ENCODE data around the gene HHATL. TPM values are rescaled to one million over a fixed set of nuclear protein-coding genes. Genes with fewer than 3 reads are reported as not detected.

Gene HHATL
- total RNA-seq, 1 donor from 2014 or later: not detected

DNA sequence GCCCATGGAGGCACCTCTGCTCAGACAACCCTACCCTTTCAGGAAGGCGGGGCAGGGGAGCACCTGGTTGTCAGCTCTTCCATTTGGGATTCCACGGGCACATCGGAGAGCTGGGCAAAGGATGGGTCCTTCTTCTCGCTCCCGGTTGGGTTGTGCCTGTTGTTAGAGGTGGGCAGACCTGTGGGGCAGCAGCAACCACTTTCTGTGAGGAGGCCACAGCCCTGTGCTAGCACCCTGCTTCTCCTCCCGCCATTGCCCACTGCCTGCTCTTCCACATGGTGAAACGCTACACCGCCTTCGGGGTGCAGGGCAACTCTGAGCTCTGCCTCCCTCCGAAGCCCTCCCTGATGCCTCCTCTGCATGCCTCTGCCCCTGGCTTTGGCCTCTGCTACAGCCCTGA, 7.0 kb upstream of the HHATL start:
- FAIRE-seq (no peak), DNase-seq (ENCODE audit: low read depth) (no peak)
- no peak overlapping the region for H2AFZ ChIP-seq (ENCODE audit: low read depth, low read length)
- H3K9me3 Mint-ChIP-seq (ENCODE audit: unreplicated experiment): no peaks in the 10 kb centered on the region
- no peak for TF ChIP-seq EZH2 (IDR thresholded peaks at IDR 0.05; ENCODE audit: insufficient read depth, low read length)
- TF ChIP-seq, protein P1, sequence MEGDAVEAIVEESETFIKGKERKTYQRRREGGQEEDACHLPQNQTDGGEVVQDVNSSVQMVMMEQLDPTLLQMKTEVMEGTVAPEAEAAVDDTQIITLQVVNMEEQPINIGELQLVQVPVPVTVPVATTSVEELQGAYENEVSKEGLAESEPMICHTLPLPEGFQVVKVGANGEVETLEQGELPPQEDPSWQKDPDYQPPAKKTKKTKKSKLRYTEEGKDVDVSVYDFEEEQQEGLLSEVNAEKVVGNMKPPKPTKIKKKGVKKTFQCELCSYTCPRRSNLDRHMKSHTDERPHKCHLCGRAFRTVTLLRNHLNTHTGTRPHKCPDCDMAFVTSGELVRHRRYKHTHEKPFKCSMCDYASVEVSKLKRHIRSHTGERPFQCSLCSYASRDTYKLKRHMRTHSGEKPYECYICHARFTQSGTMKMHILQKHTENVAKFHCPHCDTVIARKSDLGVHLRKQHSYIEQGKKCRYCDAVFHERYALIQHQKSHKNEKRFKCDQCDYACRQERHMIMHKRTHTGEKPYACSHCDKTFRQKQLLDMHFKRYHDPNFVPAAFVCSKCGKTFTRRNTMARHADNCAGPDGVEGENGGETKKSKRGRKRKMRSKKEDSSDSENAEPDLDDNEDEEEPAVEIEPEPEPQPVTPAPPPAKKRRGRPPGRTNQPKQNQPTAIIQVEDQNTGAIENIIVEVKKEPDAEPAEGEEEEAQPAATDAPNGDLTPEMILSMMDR (IDR thresholded peaks at IDR 0.05; ENCODE audit: insufficient read depth, low read depth, low read length): no peak
- H3K4me3 Mint-ChIP-seq (ENCODE audit: unreplicated experiment): no peak overlapping the region
- no peak overlapping the region for H3K27ac ChIP-seq (ENCODE audit: low read depth, low read length)
- no peaks in the 10 kb centered on the region for H3K36me3 ChIP-seq (ENCODE audit: insufficient read depth, low read length)
- peaks cover 3% of the 10 kb centered on the region for H3K27me3 ChIP-seq (ENCODE audit: insufficient read depth, low read length)
- H3K4me2 ChIP-seq (ENCODE audit: low read length): no peak overlapping the region
- no peak overlapping the region for H3K4me3 ChIP-seq (ENCODE audit: insufficient read depth, low read depth, low read length)
- H3K27me3 Mint-ChIP-seq (ENCODE audit: low read depth, unreplicated experiment): peaks cover 41% of the 10 kb centered on the region
- no peaks in the 10 kb centered on the region for H3K4me1 ChIP-seq (ENCODE audit: insufficient read depth, low read length)
- H3K9me3 ChIP-seq (ENCODE audit: insufficient read depth, low read depth, low read length): no peaks in the 10 kb centered on the region
- no peaks in the 10 kb centered on the region for H3K36me3 Mint-ChIP-seq (ENCODE audit: low read depth, unreplicated experiment)
- no peak overlapping the region for H3K27ac Mint-ChIP-seq (ENCODE audit: unreplicated experiment)
- H3K9ac ChIP-seq (ENCODE audit: low read length): no peak overlapping the region
- H4K20me1 ChIP-seq (ENCODE audit: insufficient read depth, low read length): no peaks in the 10 kb centered on the region
- no peaks in the 10 kb centered on the region for H3K79me2 ChIP-seq (ENCODE audit: insufficient read depth, low read length)
- H3K4me1 Mint-ChIP-seq (ENCODE audit: low read depth, unreplicated experiment): no peaks in the 10 kb centered on the region

DNA sequence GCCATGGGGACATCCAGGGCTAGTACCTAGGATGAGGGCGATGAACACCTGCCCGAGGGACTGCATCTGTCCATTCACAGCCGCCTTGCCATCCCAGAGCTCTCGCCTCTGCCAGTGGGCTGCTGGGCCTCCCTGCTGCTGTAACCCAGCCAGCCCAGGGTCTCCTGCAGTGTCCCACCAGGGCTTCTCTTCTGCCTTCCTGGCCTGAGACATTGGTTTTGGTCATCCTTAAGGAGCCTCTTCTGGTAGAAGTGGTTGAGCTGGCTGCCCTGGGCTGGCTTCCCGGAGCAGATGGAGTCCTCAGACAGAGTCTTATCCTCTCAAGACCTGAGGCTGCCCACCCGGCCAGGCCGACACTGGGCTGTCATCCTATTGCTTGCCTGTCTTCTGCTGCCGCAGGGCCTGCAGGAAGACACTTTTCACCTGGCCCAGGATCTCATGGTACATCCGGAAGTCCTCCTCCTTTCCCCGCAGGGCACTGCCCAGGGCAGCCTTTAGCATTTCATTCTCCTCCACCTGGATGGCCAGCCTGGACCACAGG, 6.1 kb upstream of the HHATL start:
- H3K79me2 ChIP-seq (ENCODE audit: insufficient read depth, low read length): no peaks in the 10 kb centered on the region
- H3K27me3 Mint-ChIP-seq (ENCODE audit: low read depth, unreplicated experiment): peaks cover 45% of the 10 kb centered on the region
- no peak overlapping the region for H2AFZ ChIP-seq (ENCODE audit: low read depth, low read length)
- no peak overlapping the region for H3K9ac ChIP-seq (ENCODE audit: low read length)
- no peaks in the 10 kb centered on the region for H3K36me3 ChIP-seq (ENCODE audit: insufficient read depth, low read length)
- DNase-seq (ENCODE audit: low read depth) (no peak), FAIRE-seq (no peak)
- H3K4me1 Mint-ChIP-seq (ENCODE audit: low read depth, unreplicated experiment): no peaks in the 10 kb centered on the region
- no peak overlapping the region for H3K27ac Mint-ChIP-seq (ENCODE audit: unreplicated experiment)
- TF ChIP-seq EZH2 (IDR thresholded peaks at IDR 0.05; ENCODE audit: insufficient read depth, low read length): no peak
- TF ChIP-seq, protein P1 (IDR thresholded peaks at IDR 0.05; ENCODE audit: insufficient read depth, low read depth, low read length): no peak
- peaks cover 3% of the 10 kb centered on the region for H3K27me3 ChIP-seq (ENCODE audit: insufficient read depth, low read length)
- no peaks in the 10 kb centered on the region for H3K9me3 Mint-ChIP-seq (ENCODE audit: unreplicated experiment)
- H3K4me3 ChIP-seq (ENCODE audit: insufficient read depth, low read depth, low read length): no peak overlapping the region
- H4K20me1 ChIP-seq (ENCODE audit: insufficient read depth, low read length): no peaks in the 10 kb centered on the region
- H3K36me3 Mint-ChIP-seq (ENCODE audit: low read depth, unreplicated experiment): no peaks in the 10 kb centered on the region
- H3K9me3 ChIP-seq (ENCODE audit: insufficient read depth, low read depth, low read length): no peaks in the 10 kb centered on the region
- no peak overlapping the region for H3K4me3 Mint-ChIP-seq (ENCODE audit: unreplicated experiment)
- no peaks in the 10 kb centered on the region for H3K4me1 ChIP-seq (ENCODE audit: insufficient read depth, low read length)
- no peak overlapping the region for H3K4me2 ChIP-seq (ENCODE audit: low read length)
- H3K27ac ChIP-seq (ENCODE audit: low read depth, low read length): no peak overlapping the region

DNA sequence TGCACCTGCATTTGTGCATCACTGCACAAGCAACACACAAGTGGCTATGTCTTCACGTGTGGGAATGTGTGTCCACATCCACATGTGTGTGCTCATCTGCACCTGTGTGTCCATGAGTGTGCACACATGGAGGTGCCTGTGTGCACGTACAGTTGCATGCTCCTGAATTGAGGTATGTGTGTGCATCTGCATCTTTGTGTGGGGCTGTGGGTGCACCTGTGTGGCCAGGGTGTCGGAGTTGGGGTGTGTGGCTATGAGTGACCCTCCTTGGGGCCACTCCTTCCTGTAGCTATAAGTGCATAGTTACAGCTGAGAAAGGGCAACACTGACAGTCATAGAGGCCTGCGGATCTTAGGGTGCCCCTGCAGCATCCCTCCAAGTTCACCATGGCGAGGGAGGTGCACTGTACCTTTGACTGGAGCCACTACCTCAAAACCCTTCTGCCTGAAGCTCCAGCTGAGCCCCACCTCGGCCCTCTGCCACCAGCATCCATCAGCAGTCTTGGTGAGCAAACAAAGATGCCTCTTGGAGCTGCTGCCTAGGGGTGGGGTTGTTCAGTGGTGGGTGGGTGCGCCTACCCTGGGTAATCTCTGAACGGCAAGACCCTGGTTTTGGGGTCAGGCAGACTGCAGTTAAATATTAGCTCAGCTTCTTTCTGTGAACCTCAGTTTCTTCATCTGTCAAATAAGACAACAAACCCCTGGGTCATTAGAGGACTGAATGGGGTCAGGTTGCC, 5.2 kb upstream of the HHATL start:
- H4K20me1 ChIP-seq (ENCODE audit: insufficient read depth, low read length): no peaks in the 10 kb centered on the region
- no peak overlapping the region for H2AFZ ChIP-seq (ENCODE audit: low read depth, low read length)
- Mint-ChIP-seq H3K27ac (ENCODE audit: unreplicated experiment) (no peak overlapping the region), H3K9me3 (ENCODE audit: unreplicated experiment) (no peaks in the 10 kb centered on the region), H3K4me1 (ENCODE audit: low read depth, unreplicated experiment) (no peaks in the 10 kb centered on the region), H3K4me3 (ENCODE audit: unreplicated experiment) (no peak overlapping the region), H3K36me3 (ENCODE audit: low read depth, unreplicated experiment) (no peaks in the 10 kb centered on the region), H3K27me3 (ENCODE audit: low read depth, unreplicated experiment) (peaks cover 52% of the 10 kb centered on the region)
- peaks cover 3% of the 10 kb centered on the region for H3K27me3 ChIP-seq (ENCODE audit: insufficient read depth, low read length)
- no peak overlapping the region for H3K27ac ChIP-seq (ENCODE audit: low read depth, low read length)
- no peak overlapping the region for H3K4me2 ChIP-seq (ENCODE audit: low read length)
- no peak overlapping the region for H3K4me3 ChIP-seq (ENCODE audit: insufficient read depth, low read depth, low read length)
- TF ChIP-seq EZH2 (IDR thresholded peaks at IDR 0.05; ENCODE audit: insufficient read depth, low read length): no peak
- TF ChIP-seq, protein P1 (IDR thresholded peaks at IDR 0.05; ENCODE audit: insufficient read depth, low read depth, low read length): no peak
- no peaks in the 10 kb centered on the region for H3K9me3 ChIP-seq (ENCODE audit: insufficient read depth, low read depth, low read length)
- no peak for DNase-seq (ENCODE audit: low read depth)
- H3K79me2 ChIP-seq (ENCODE audit: insufficient read depth, low read length): no peaks in the 10 kb centered on the region
- FAIRE-seq: no peak
- H3K4me1 ChIP-seq (ENCODE audit: insufficient read depth, low read length): no peaks in the 10 kb centered on the region
- H3K9ac ChIP-seq (ENCODE audit: low read length): no peak overlapping the region
- H3K36me3 ChIP-seq (ENCODE audit: insufficient read depth, low read length): no peaks in the 10 kb centered on the region
